GM10248 (cell line): ENCODE data around the gene SETD1B.

Experiments
- CTCF ChIA-PET: fragments of 300-600 bp; sonication (Branson Sonifier 250); formaldehyde crosslinking; extraction: SDS; loops from one replicate; lab custom pipeline; 2021; ENCODE audit warnings: antibody characterized with exemption; lab: Yijun Ruan, JAX
- POLR2A ChIA-PET: fragments of 350-650 bp; sonication (Branson Sonifier 250); formaldehyde crosslinking; extraction: SDS; loops from one replicate; lab custom pipeline; 2020; ENCODE audit warnings: antibody characterized with exemption; lab: Yijun Ruan, JAX
- DNase-seq: peaks from one replicate; pipeline ENCODE4 v3.0.0; 2012; ENCODE audit errors: extremely low spot score
- TF ChIP-seq, protein P1 (sequence below): IDR thresholded peaks from 2 replicates; pipeline ENCODE4 v1.5.1; 2012; ENCODE audit warnings: mild to moderate bottlenecking, low read depth; ENCODE audit errors: extremely low read depth, missing control alignments, control extremely low read depth

SETD1B gene

DNA sequence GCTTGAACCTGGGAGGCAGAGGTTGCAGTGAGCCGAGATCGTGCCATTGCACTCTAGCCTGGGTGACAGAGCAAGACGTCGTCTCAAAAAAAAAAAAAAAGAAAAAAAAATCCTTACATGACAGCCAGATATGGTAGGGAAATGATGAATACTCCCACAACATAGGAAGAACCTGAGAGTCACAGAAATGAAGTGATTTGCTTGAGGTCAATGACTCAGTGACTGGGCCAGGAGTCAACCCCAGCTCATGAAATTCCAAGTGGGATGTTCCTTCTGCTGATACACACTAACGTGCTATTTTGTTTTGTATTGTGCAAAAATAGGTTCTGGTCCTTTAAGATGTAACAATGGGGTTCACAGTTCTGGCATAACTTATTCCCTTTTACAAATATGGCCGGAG, 19.3 kb upstream of the SETD1B start:
- ChIA-PET POLR2A (no interaction called here), CTCF (interaction anchor here (1.5 to 23.3 kb wide), 4 partner anchors 8 to 27 kb away, joined by 4 to 533 read pairs (median 28); partner anchors contain the start of gene RHOF)
- no peak for DNase-seq
- TF ChIP-seq, protein P1, sequence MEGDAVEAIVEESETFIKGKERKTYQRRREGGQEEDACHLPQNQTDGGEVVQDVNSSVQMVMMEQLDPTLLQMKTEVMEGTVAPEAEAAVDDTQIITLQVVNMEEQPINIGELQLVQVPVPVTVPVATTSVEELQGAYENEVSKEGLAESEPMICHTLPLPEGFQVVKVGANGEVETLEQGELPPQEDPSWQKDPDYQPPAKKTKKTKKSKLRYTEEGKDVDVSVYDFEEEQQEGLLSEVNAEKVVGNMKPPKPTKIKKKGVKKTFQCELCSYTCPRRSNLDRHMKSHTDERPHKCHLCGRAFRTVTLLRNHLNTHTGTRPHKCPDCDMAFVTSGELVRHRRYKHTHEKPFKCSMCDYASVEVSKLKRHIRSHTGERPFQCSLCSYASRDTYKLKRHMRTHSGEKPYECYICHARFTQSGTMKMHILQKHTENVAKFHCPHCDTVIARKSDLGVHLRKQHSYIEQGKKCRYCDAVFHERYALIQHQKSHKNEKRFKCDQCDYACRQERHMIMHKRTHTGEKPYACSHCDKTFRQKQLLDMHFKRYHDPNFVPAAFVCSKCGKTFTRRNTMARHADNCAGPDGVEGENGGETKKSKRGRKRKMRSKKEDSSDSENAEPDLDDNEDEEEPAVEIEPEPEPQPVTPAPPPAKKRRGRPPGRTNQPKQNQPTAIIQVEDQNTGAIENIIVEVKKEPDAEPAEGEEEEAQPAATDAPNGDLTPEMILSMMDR, result no peak

DNA sequence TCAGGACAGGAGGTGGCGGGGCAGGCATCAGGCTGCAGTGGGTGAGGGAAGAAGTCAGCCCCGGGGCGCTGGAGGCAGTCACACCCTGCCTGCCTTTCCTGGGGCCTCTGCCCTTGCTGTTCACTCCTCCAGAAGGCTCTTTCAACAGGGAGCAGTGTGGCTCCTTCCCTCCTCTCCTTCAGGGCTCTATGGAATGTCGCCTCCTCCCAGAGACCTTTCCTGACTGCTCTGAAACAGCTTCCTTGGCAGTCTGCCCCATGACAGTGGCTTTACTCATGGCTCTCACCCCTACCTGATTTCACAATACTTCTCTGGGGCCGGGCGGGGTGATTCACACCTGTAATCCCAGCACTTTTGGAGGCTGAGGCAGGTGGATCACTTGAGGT, 17.4 kb upstream of the SETD1B start:
- ChIA-PET POLR2A (interaction anchor here (0.6 kb wide), 1 partner anchor 106 kb away, joined by 3 read pairs; no protein-coding TSS in a partner anchor), CTCF (interaction anchor here (1.1 to 23.3 kb wide), 4 partner anchors 9 to 25 kb away, joined by 3 to 533 read pairs (median 33); partner anchors contain the start of gene RHOF)
- TF ChIP-seq, protein P1, result no peak
- no peak for DNase-seq

DNA sequence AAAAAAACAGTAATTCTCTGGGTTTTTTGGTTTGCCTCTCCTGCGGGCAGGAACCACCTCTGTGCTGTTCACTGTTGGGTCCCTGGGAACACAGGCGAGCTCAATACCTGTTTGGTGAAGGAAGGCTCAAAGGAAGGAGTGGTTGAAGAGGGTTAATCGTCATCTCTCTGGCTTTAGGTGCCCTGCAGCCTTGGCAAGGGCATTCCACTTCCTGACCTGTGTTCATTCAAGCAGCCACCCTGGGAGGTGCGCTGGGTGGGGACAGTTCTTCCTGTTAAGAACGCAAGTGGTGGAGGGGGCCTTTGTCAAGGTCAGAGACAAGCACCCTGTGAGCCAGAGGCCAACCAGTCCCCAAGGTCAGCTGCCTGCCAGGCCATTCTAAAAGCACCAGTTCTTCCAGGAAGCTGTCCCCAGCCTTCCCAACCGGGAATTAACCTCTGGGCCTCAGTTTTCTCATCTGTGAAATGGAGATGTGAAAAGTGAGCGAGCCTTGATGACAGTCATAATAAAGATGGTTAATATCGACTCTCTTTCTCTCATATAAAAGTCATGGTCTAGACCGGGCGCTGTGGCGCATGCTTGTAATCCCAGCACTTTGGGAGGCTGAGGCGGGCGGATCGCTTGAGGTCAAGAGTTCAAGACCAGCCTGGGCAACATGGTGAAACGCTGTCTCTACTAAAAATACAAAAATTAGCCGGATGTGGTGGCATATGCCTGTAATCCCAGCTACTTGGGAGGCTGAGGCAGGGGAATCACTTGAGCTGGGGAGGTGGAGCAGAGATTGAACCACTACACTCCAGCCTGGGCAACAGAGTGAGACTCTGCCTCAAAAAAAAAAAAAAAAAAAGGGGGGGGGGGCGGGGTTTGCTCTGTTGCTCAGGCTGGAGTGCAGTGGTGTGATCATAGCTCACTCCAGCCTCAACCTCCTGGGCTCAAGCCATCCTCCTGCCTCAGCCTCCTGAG, 16.5 kb upstream of the SETD1B start:
- ChIA-PET CTCF (interaction anchor here (1.1 to 23.3 kb wide), 5 partner anchors 9 to 24 kb away, joined by 3 to 533 read pairs (median 18); partner anchors contain the start of gene RHOF), POLR2A (interaction anchor here (0.5 to 0.6 kb wide), 3 partner anchors 11 to 386 kb away, joined by 3 to 5 read pairs (median 4); no protein-coding TSS in a partner anchor)
- TF ChIP-seq, protein P1, result no peak
- DNase-seq, result no peak

DNA sequence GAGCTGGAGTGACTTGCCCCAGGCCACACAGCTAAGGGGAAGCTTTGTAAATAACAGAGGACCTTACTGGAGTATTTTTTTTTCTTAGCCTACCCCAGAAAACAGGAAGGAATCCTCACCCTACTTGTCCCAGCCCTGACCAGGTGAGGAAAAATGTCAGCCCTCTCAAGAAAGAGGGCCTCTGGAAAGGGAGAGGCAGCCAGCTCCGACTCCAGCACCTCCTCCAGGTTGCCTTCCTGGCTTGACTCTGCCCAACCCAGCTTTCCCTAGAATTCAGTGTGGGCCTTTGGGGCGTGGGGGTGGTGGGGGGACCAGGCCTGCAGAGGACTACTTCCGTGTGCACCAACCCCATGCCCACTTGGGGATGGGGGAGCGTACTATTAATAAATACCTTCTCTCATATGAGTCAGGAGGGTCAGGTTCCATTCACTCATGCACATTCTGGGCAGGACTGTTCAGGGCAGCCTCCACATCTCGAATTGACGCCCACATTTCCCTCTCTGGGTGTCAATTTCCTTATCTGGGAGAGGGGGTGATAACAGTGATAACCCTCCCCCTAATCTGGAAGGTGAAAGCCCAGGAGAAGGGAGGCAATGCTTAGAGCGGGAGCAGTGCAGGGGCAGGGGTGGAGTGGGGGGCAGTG, 15.5 kb upstream of the SETD1B start:
- no peak for DNase-seq
- ChIA-PET CTCF (interaction anchor here (1.5 to 23.3 kb wide), 4 partner anchors 8 to 23 kb away, joined by 8 to 533 read pairs (median 33); partner anchors contain the start of gene RHOF), POLR2A (interaction anchor here (0.5 to 0.6 kb wide), 2 partner anchors 10 to 387 kb away, joined by 4 to 5 read pairs; no protein-coding TSS in a partner anchor)
- TF ChIP-seq, protein P1, result no peak

DNA sequence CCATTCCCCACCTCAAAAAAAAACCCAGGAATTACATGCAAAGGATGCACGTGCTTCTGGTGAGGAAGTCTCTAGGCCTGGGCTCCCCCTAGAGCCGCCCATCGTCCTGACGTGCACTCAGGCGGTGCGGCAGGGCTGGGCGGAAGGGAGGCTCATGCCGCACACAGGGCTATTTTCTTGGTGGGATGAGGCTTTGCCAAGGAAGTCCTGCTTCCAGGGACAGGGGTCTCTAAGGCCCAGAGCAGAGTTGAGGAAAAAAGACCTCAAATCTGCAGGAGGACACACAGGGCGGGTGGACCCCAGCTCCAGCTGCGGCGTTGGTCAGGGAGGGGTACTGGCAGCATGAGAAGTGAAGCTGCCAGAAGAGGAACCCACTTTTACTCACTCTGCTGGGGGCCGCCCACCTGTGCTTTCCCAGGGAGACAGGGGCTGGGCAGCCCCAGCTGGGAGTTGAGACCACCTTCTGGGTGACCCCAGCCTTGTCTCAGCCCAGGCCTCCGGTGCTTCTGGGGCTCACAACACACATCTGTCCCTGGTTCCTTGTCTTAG, 14.5 kb upstream of the SETD1B start:
- TF ChIP-seq, protein P1, result no peak
- POLR2A ChIA-PET, result no interaction called here
- no peak for DNase-seq
- CTCF ChIA-PET, result interaction anchor here (0.8 to 14.7 kb wide), 4 partner anchors 12 to 102 kb away, joined by 3 to 565 read pairs (median 268); partner anchors contain the start of gene SETD1B
